Left lung (tissue), 10 donors: ENCODE data around the gene CALN1. TPM values are rescaled to one million over a fixed set of nuclear protein-coding genes. Genes with fewer than 3 reads are reported as not detected.
A peak's percentile ranks its signal among the peaks of the same experiment; 100 is the strongest.

Experiments
- ATAC-seq: fragments of 200-7000 bp; cut with Tn5 transposase; one replicate; pipeline ENCODE4 v1.9.1; 2020; ENCODE audit warnings: moderate library complexity
- DNase-seq, 4 donors: peaks; one replicate each; pipeline ENCODE4 v3.0.0-alpha.2; 2013 to 2020
- H3K27ac ChIP-seq, 2 donors: fragments of 200-600 bp; sonication (generic) in 1 of 2; one replicate each; pipeline versions ENCODE4 v1.5.0 to v1.8.0; 2020 to 2021
- H3K27me3 ChIP-seq, 2 donors: fragments of 200-600 bp; sonication (generic) in 1 of 2; one replicate each; pipeline versions ENCODE4 v1.5.0 to v1.8.0; 2020 to 2021
- H3K36me3 ChIP-seq, 2 donors: fragments of 200-600 bp; sonication (generic) in 1 of 2; one replicate each; pipeline versions ENCODE4 v1.5.0 to v1.8.0; 2020 to 2021
- H3K4me1 ChIP-seq, 2 donors: fragments of 200-600 bp; one replicate each; pipeline ENCODE4 v1.8.0; 2021
- H3K4me3 ChIP-seq, 2 donors: fragments of 200-600 bp; sonication (generic) in 1 of 2; one replicate each; pipeline versions ENCODE4 v1.5.0 to v1.8.0; 2020 to 2021; ENCODE audit warnings: mild to moderate bottlenecking in 1 of 2
- H3K9me3 ChIP-seq, 2 donors: fragments of 200-600 bp; sonication (generic) in 1 of 2; one replicate each; pipeline versions ENCODE4 v1.5.0 to v1.8.0; 2020 to 2021
- intact Hi-C, 2 donors: fragments of 100-400 bp; cut with DNase I; formaldehyde crosslinking; loops; one replicate each; pipeline versions ENCODE4 v1.11.2 to v1.14.2; 2022
- polyA plus RNA-seq, 6 donors: library from polyadenylated mRNA; unstranded; fragments of 120-200 nt; gene quantifications; one replicate each; pipeline ENCODE4 v1.2.1, GENCODE V29; 2013; ENCODE audit not compliant: insufficient read length in 6 of 6
- total RNA-seq, 2 donors: library from RNA; stranded (reverse); fragmentation: NEBNext Ultra II Directional; extraction: Animal tissue kit (Norgen Biotek cat#: 25700); gene quantifications; one replicate each; pipeline ENCODE4 v1.2.1, GENCODE V29; 2021
- TF ChIP-seq, protein P1 (sequence below), 2 donors: fragments of 200-600 bp; sonication (generic) in 1 of 2; IDR thresholded peaks; one replicate each; pipeline versions ENCODE4 v1.5.0 to v1.8.0; 2021; ENCODE audit warnings: antibody characterized with exemption in 2 of 2
- donor health status: DM: no; HTN: yes; CAD: no.
- donor health status: DM: no; HTN: no; CAD: no.

Gene CALN1
- total and polyA plus RNA-seq, 8 donors = 0.10 to 0.52 (median 0.26) TPM; not detected in 2

DNA sequence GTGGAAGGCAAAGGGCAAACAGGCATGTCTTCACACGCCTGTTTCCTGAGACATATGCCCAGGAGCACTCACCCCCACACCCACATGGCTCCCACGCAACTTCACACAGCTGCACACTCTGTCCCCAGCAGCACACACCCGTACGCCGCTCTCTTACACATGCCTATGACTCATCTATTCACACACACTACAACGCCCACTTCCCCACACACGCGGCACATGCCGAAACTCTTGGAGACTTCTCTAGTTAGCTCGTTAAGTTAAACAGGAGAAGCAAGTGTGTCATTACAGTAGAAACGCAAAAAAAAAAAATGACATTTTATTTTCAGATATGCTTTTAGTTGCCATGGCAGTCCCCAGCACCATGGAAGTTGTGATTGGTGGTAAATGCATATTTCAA lies 6.7 kb downstream of the CALN1 start:
- intact Hi-C loops = no loop called here
- no peaks in the 10 kb centered on the region for H3K9me3 ChIP-seq
- TF ChIP-seq, protein P1, sequence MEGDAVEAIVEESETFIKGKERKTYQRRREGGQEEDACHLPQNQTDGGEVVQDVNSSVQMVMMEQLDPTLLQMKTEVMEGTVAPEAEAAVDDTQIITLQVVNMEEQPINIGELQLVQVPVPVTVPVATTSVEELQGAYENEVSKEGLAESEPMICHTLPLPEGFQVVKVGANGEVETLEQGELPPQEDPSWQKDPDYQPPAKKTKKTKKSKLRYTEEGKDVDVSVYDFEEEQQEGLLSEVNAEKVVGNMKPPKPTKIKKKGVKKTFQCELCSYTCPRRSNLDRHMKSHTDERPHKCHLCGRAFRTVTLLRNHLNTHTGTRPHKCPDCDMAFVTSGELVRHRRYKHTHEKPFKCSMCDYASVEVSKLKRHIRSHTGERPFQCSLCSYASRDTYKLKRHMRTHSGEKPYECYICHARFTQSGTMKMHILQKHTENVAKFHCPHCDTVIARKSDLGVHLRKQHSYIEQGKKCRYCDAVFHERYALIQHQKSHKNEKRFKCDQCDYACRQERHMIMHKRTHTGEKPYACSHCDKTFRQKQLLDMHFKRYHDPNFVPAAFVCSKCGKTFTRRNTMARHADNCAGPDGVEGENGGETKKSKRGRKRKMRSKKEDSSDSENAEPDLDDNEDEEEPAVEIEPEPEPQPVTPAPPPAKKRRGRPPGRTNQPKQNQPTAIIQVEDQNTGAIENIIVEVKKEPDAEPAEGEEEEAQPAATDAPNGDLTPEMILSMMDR (IDR thresholded peaks at IDR 0.05) = no peak
- H3K27ac ChIP-seq = no peak overlapping the region
- ATAC-seq = peak; percentile 83
- no peaks in the 10 kb centered on the region for H3K4me1 ChIP-seq
- no peaks in the 10 kb centered on the region for H3K36me3 ChIP-seq
- peak in 1 of 4 donors; percentile 70 for DNase-seq
- no peaks in the 10 kb centered on the region for H3K27me3 ChIP-seq
- H3K4me3 ChIP-seq = no peak overlapping the region

DNA sequence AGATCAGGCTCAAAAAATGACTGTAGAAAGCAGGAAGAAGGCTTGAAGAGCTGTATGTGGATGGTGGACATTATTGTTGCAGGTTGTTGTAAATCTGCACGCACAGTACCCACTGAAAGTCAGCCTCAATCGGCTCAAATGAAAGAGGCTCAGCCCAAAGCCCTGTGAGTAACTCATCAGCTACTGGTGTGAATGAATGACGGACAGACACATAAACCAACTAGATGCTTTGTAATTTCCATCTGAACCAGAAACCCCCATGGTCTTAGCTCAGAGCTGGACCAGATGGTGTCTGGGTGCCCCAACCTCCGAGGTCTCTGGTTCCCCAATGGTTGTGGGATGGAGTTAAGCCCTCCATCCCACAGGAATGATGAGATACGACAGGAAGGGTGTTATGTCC lies 7.4 kb downstream of the CALN1 start:
- H3K27me3 ChIP-seq = no peaks in the 10 kb centered on the region
- no peak overlapping the region for H3K27ac ChIP-seq
- ATAC-seq (no peak), DNase-seq (no peak)
- no peaks in the 10 kb centered on the region for H3K4me1 ChIP-seq
- no peak overlapping the region for H3K4me3 ChIP-seq
- H3K36me3 ChIP-seq = no peaks in the 10 kb centered on the region
- TF ChIP-seq, protein P1 (IDR thresholded peaks at IDR 0.05) = no peak
- H3K9me3 ChIP-seq = no peaks in the 10 kb centered on the region
- intact Hi-C loops = no loop called here

GRCh38 chr7:72403458-72404076 lies 8.6 kb downstream of the CALN1 start:
- Histone ChIP-seq H3K27ac (no peak overlapping the region), H3K4me3 (no peak overlapping the region), H3K36me3 (no peaks in the 10 kb centered on the region), H3K4me1 (no peaks in the 10 kb centered on the region), H3K27me3 (no peaks in the 10 kb centered on the region), H3K9me3 (no peaks in the 10 kb centered on the region)
- TF ChIP-seq, protein P1 (IDR thresholded peaks at IDR 0.05) = no peak
- peak in 1 of 4 donors; percentile 51 for DNase-seq
- intact Hi-C loops = no loop called here
- peak; percentile 34 for ATAC-seq

DNA sequence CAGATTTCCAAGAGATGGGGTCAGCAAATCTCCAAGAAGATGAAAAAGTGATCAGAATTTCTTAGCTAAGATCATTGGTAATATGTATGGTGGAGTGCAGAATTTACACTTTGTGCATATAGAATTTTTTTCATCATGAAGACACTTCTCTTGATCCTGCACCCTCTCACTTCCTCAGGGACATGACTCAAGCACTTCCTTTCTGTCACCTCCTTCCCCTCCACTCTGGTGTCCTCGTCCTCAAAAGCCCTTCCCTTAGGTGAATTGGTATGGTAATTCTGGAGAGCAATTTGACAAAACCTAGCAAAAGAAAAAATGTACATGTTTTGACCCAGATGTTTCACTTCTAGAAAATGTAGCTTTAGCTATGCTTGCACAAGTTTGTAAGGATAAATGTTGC lies 18.1 kb downstream of the CALN1 start:
- H3K4me3 ChIP-seq = no peak overlapping the region
- H3K9me3 ChIP-seq = no peaks in the 10 kb centered on the region
- intact Hi-C loops = no loop called here
- H3K36me3 ChIP-seq = no peaks in the 10 kb centered on the region
- no peak for DNase-seq
- ATAC-seq = no peak
- H3K4me1 ChIP-seq = no peaks in the 10 kb centered on the region
- no peaks in the 10 kb centered on the region for H3K27me3 ChIP-seq
- TF ChIP-seq, protein P1 (IDR thresholded peaks at IDR 0.05) = no peak
- no peak overlapping the region for H3K27ac ChIP-seq

DNA sequence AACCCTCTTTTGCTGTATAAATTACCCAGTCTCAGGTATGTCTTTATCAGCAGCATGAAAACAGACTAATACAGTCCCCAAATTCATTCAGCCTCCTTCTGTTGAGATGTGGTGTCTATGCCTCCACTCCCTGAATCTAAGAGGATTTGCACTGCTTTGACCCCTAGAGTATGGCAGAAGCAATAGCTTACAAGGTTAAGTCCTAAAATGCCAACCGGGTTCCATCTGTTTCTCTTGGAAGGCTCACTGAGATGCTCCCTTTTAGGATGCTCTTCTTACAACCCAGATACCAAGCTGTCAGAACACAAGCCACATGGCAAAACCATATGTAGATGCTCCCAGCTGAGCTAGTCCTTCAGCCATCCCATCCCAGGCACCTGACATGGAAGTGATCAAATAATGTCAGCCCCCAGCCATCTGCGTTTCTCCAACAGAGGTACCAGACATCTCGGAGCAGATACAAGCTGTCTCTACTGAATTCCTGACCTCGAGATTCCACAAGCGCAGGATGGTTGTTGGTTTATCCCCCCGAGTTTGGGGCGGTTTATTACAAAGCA lies 20.2 kb downstream of the CALN1 start:
- no peak overlapping the region for H3K27ac ChIP-seq
- H3K9me3 ChIP-seq = no peaks in the 10 kb centered on the region
- H3K4me1 ChIP-seq = no peaks in the 10 kb centered on the region
- no peak overlapping the region for H3K4me3 ChIP-seq
- intact Hi-C loops = no loop called here
- ATAC-seq (no peak), DNase-seq (no peak)
- TF ChIP-seq, protein P1 (IDR thresholded peaks at IDR 0.05) = no peak
- no peaks in the 10 kb centered on the region for H3K36me3 ChIP-seq
- H3K27me3 ChIP-seq = no peaks in the 10 kb centered on the region
